WTC11 (cell line): ENCODE data around the gene TSSK1B.

ENCODE experiments used
- TF ChIP-seq, protein P1 (sequence below): sonication (generic); formaldehyde crosslinking; IDR thresholded peaks from 2 replicates; pipeline ENCODE4 v1.8.1; 2023; ENCODE audit warnings: mild to moderate bottlenecking, missing genetic modification reagents, moderate library complexity
- TF ChIP-seq, protein P2 (sequence below): sonication (generic); formaldehyde crosslinking; IDR thresholded peaks from 2 replicates; pipeline ENCODE4 v1.8.1; 2023; ENCODE audit warnings: mild to moderate bottlenecking, moderate library complexity, missing genetic modification reagents

DNA sequence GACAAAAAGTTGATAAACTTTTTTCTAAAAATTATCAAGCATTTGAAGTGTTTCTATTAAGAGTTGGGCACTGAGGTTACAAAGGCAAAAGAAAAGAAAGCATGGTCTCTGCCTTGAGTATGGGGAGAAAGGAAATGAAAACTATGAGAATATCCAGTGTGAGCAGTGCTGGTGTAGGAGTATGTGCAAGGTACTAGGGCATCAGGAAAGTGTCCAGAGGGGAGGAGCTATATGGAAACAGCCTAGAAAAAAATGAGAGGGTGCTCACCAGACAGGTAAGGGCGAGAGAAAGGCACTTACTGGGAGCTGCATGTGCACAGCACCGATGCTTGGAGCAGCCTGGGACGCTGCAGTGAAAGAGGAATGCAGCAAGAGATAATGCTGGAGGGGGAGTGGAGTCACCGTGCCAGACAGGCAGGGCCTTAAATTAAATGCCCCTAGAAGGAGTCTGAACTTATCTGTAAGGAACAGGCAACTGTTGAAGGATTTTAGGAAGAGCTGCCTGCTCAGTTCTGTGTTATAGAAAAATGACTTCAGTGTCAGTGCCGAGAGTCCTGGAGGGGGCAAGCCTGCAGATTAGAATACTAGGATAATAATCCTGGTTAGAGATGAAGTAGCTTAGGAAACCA lies 39.4 kb upstream of the TSSK1B start:
- TF ChIP-seq, protein P1, sequence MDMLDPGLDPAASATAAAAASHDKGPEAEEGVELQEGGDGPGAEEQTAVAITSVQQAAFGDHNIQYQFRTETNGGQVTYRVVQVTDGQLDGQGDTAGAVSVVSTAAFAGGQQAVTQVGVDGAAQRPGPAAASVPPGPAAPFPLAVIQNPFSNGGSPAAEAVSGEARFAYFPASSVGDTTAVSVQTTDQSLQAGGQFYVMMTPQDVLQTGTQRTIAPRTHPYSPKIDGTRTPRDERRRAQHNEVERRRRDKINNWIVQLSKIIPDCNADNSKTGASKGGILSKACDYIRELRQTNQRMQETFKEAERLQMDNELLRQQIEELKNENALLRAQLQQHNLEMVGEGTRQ (CRISPR knock-in tag): no peak
- TF ChIP-seq, protein P2, sequence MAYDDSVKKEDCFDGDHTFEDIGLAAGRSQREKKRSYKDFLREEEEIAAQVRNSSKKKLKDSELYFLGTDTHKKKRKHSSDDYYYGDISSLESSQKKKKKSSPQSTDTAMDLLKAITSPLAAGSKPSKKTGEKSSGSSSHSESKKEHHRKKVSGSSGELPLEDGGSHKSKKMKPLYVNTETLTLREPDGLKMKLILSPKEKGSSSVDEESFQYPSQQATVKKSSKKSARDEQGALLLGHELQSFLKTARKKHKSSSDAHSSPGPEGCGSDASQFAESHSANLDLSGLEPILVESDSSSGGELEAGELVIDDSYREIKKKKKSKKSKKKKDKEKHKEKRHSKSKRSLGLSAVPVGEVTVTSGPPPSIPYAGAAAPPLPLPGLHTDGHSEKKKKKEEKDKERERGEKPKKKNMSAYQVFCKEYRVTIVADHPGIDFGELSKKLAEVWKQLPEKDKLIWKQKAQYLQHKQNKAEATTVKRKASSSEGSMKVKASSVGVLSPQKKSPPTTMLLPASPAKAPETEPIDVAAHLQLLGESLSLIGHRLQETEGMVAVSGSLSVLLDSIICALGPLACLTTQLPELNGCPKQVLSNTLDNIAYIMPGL (CRISPR knock-in tag): no peak
